ACHN (cell line): ENCODE measurements around the gene LYPD5.
"Not testable (repeated sequence)": the region's sequence is repeated elsewhere in the genome, so short reads cannot be mapped to it uniquely, and the experiment has no call there.

Experiments used
- DNase-seq: peaks from one replicate; pipeline ENCODE4 v3.0.0-alpha.2; 2015
- in situ Hi-C: cut with HindIII; loops from 2 replicates; pipeline ENCODE4 v1.10.0; 2017; ENCODE audit warnings: low sequenced_read_pairs, low pct_ligation_motif_present, low pct_unique_long_range_greater_than_20kb

The LYPD5 gene

DNA sequence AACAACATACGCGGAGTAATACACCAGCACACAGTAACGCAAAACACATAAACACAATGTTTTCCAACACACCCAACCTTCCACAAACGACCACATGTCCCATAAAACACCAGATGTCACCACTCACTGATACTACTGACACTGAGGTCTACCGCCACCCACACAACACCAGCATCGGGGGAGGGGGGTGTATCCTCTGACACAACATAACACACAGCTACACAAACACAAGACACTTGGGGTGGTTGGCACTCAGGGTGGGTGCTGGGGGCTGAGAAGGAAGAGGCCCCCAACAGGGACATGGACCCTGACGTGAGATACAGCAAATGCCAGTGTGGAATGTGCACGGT lies 20.0 kb downstream of the LYPD5 start:
- in situ Hi-C loops: no loop called here
- no peak for DNase-seq

GRCh38 chr19:43781630-43782310 lies 20.5 kb downstream of the LYPD5 start:
- DNase-seq: no peak
- in situ Hi-C loops: no loop called here

DNA sequence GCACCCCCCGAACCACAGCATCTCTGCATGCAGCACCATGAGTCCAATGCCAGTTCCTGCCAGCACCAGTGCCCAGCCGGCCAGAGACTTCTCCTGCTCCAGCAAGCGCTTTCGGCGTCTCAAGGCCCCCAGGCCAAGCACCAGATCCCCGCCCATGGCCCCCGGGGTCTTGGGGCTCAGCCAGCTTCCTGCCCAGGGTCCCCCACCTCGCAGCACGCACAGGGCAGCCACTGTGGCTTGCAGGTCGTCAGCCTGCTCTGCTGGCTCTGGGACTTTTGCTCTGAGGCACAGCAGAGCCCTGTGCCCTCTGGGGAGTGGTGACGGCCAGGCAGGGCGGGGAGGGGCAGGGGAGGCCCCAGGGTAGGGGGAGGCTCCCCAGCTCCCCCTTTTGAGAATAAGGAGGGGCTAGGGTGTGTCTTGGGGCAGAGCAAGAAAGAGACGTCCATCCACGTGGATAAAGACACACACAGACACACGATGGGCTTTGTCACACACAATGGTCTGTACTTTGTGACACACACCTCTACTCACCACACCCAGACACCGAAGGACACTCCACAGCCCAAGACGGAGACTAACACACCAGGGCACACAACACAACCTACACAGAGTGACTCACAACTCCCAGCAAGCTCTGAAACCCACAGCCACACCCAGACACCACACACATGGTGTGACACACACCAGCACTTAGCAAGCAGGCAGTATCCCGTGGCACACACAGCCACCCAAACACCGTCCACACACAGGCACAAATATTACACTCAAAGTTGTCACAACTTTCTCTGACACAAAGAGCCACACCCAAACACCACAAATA lies 21.3 kb downstream of the LYPD5 start, which contains the start of gene KCNN4:
Gene KCNN4, minus strand, starts transcription at position 268 of the 820 bp plus-strand sequence. Its CDS starts 112 bp downstream, at position 156.
- in situ Hi-C loops: no loop called here
- DNase-seq: no peak

DNA sequence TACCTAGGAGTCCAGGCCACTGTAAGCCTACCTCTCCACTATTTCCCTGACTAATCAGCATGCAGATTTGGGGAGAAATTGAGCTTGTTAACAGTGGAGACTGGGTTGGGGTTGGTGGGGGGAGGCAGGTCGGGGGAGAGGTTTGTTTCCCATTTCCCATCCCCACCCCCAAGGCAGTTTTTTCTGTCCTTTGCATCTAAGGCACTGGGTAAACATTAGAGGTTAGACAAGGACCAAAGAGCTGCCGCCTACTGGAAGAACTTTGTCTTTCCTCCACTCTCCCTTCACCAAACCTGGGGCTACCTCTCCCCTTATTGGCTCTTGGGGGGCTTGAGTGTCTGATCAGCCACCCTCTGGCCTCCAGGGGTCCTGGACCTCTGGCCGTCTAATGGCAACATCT lies 22.4 kb downstream of the LYPD5 start:
- DNase-seq: no peak
- in situ Hi-C loops: no loop called here

DNA sequence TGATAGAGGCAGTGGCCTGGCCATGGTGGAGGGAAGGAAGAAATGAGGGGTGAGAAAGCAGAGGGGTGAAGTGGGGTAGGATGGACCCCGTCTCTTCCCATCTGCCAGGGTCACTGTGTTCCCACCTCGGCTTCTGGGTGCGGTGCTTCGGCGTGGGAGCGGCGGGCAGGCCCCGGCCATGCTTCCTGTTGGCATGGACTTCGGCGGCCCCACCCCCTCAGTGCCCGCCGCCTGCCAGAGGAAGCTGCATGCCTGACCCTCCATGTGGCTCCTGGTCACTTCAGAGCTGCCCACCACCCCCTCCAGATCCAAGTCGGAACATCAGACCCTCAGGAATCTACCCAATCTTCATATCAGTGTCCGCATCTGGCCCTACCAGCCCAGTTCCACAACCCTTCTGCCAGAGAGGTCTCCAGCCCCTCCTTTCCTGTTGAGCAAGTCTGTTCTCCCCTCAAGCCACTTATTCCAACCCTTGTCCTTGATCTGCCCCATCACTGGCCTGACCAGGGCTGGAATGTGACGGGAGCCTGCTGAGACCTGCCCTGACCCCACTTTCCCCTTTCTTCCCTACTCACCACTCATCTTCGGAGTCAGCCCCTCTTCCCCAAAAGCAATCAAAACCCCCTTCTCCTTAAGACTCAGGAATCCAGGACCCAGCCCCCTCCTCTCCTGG lies 23.0 kb downstream of the LYPD5 start:
- no peak for DNase-seq
- in situ Hi-C loops: no loop called here

- in situ Hi-C loops: no loop called here
- no peak for DNase-seq
Measured at GRCh38 chr19:43778651-43779050, 23.6 kb downstream of the LYPD5 start.

GRCh38 chr19:43777163-43777695 lies 25.0 kb downstream of the LYPD5 start:
- in situ Hi-C loops: no loop called here
- peak; percentile 11 for DNase-seq

GRCh38 chr19:43776286-43776685 lies 26.0 kb downstream of the LYPD5 start:
- DNase-seq: no peak
- in situ Hi-C loops: no loop called here

- in situ Hi-C loops: no loop called here
- no peak for DNase-seq
Measured at GRCh38 chr19:43775299-43775890, 26.9 kb downstream of the LYPD5 start.

GRCh38 chr19:43774940-43775258 lies 27.3 kb downstream of the LYPD5 start:
- DNase-seq, in situ Hi-C loops: not testable (repeated sequence)

DNA sequence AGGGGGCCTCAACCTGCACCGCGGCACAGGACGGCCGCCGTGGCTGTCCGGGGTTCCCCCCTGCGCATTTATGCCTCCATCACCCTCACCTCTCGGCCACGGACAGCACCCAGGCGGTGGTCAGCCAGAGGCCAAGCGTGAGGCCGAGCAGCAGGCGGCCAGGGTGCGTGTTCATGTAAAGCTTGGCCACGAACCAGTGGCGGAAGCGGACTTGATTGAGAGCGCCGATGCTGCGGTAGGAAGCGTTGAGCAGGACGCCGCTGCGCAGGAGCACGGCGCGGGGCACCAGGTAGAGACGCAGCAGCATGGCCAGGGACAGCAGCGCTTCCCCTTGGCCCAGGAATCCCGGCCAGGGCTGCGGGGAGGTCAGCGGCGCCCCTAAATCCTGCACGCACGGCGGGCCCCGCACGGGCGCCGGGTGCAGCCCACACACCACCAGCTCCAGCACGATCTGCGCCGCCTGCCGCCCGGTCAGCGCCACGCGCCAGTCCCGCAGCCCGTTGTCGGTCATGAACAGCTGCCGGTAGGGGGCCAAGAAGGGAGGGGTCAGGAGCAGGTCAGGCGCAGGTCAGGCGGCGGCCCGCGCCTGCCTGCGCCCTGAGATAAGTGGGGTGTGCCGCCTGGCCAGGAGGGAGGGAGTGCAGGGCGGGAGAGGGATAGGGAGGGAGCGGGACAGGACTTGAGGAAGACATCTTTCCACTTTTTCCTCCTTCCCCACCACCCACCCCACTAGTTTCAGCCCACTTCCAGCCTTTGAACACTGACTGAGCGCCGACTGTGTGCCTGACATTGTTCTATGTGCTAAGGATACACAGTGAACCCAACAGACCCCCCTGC lies 27.9 kb downstream of the LYPD5 start:
- in situ Hi-C loops: no loop called here
- DNase-seq: peak; percentile 60

GRCh38 chr19:43773725-43774102 lies 28.5 kb downstream of the LYPD5 start:
- in situ Hi-C loops: no loop called here
- DNase-seq: no peak

- in situ Hi-C loops: no loop called here
- DNase-seq: no peak
Measured at GRCh38 chr19:43769256-43769655, 33.0 kb downstream of the LYPD5 start.

- in situ Hi-C loops: no loop called here
- no peak for DNase-seq
Measured at GRCh38 chr19:43768273-43769050, 33.8 kb downstream of the LYPD5 start.

GRCh38 chr19:43767818-43768217 lies 34.4 kb downstream of the LYPD5 start:
- DNase-seq: no peak
- in situ Hi-C loops: no loop called here

- in situ Hi-C loops: no loop called here
- DNase-seq: no peak
Measured at GRCh38 chr19:43767316-43767715, 34.9 kb downstream of the LYPD5 start.

DNA sequence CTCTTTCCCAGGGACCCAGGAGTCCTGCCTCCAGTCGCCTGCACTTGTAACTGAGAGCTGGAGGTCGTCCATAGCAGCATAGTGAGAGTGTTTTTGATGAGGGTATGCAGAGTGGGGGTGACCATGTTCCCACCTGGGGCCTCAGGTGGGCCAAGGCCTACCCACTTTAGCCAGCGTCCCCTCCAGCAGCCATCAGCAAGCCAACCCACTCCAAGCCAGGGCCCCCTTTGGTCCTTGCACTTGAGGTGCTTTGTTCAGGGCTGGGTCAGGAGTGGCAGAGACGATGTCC lies 35.5 kb downstream of the LYPD5 start:
- in situ Hi-C loops: no loop called here
- DNase-seq: no peak
